ENCODE data around the gene TMEM30A. TPM values are rescaled to one million over a fixed set of nuclear protein-coding genes. Genes with fewer than 3 reads are reported as not detected.

The TMEM30A gene
- total and polyA plus RNA-seq, 2 donors (not counting 3 experiments of a cell fraction or from before 2014, with no cell fraction given) = 42.2 to 197 TPM

- Histone ChIP-seq H2AFZ (ENCODE audit: low read depth, low read length) (no peak overlapping the region), H3K79me2 (ENCODE audit: control insufficient read depth, insufficient read depth, low read length) (no peaks in the 10 kb centered on the region), H3K27me3 (ENCODE audit: control insufficient read depth in 2 of 2, insufficient read depth in 2 of 2, low read length in 2 of 2) (no peaks in the 10 kb centered on the region), H3K4me3 (replicated peaks in 1 of 3; ENCODE audit: insufficient read depth in 1 of 3, low read depth in 1 of 3, low read length in 3 of 3) (no peak overlapping the region), H3K4me2 (ENCODE audit: insufficient read depth, low read length) (no peak overlapping the region), H3K9ac (replicated peaks; ENCODE audit: extremely low read depth, insufficient read depth, low read length) (no peak overlapping the region), H3K9me1 (replicated peaks; ENCODE audit: control insufficient read depth, extremely low read depth, insufficient read depth, low read length) (no peaks in the 10 kb centered on the region), H3K4me1 (ENCODE audit: control insufficient read depth, extremely low read depth, insufficient read depth, low read length) (peaks cover under 1% of the 10 kb centered on the region), H3K9me3 (replicated peaks; ENCODE audit: control insufficient read depth, insufficient read depth, low read length) (no peaks in the 10 kb centered on the region), H3K36me3 (ENCODE audit: control insufficient read depth in 2 of 2, extremely low read depth in 1 of 2, insufficient read depth in 2 of 2, low read length in 2 of 2) (no peaks in the 10 kb centered on the region), H4K20me1 (replicated peaks; ENCODE audit: control insufficient read depth, extremely low read depth, insufficient read depth, low read length) (no peaks in the 10 kb centered on the region), H3K27ac (ENCODE audit: insufficient read depth, low read depth, low read length) (no peak overlapping the region)
- TF ChIP-seq CTCF (IDR thresholded peaks at IDR 0.05; ENCODE audit: extremely low read depth in 1 of 2, insufficient read depth in 1 of 2, low read depth in 1 of 2, low read length in 2 of 2) = no peak
- no peak for TF ChIP-seq GATA2 (IDR thresholded peaks at IDR 0.05; ENCODE audit: insufficient read depth, insufficient read length, low read depth, low read length)
- no peak for TF ChIP-seq EZH2 (IDR thresholded peaks at IDR 0.05; ENCODE audit: borderline replicate concordance, low read depth, low read length, severe bottlenecking)
- no peak for TF ChIP-seq POLR2AphosphoS5 (IDR thresholded peaks at IDR 0.05; ENCODE audit: insufficient read depth, low read depth, low read length)
- no peak for TF ChIP-seq MYC (IDR thresholded peaks at IDR 0.05; ENCODE audit: low read depth, low read length)
- no peak for TF ChIP-seq FOS (IDR thresholded peaks at IDR 0.05; ENCODE audit: borderline replicate concordance, insufficient read depth, low read length)
- TF ChIP-seq JUN (IDR thresholded peaks at IDR 0.05; ENCODE audit: borderline replicate concordance, insufficient read depth, insufficient read length, low read depth) = no peak
- TF ChIP-seq POLR2A (IDR thresholded peaks at IDR 0.05; ENCODE audit: low read depth, low read length) = no peak
- TF ChIP-seq MAX (IDR thresholded peaks at IDR 0.05; ENCODE audit: insufficient read depth, insufficient read length) = no peak
- FAIRE-seq = no peak
- intact Hi-C loops (cut with micrococcal nuclease) (no loop called here), dilution Hi-C loops (cut with MboI; ENCODE audit: extremely low pct_ligation_motif_present, low sequenced_read_pairs) (loop anchor here (25.0 kb wide), 1 partner anchor 236 kb away; no protein-coding TSS in a partner anchor)
- CTCF ChIA-PET = interaction anchor here (1.0 to 3.2 kb wide), 3 partner anchors 33 to 226 kb away, joined by 4 to 12 read pairs (median 11); no protein-coding TSS in a partner anchor
- no peak for DNase-seq (ENCODE audit: low read depth, low spot score)
- no TSS peak for BruUV-seq (replicated peaks)
- POLR2A ChIA-PET = interaction anchor here (0.5 kb wide), 1 partner anchor 51 kb away, joined by 3 read pairs; no protein-coding TSS in a partner anchor
Measured at GRCh38 chr6:75301088-75301487, 16.5 kb upstream of the TMEM30A start.

Measured in endothelial cell of umbilical vein (primary cell).